ENCODE results near the gene PTPN21. TPM values are rescaled to one million over a fixed set of nuclear protein-coding genes. Genes with fewer than 3 reads are reported as not detected.

PTPN21 gene
- total RNA-seq, 1 donor from 2014 or later: 16.2 TPM

DNA sequence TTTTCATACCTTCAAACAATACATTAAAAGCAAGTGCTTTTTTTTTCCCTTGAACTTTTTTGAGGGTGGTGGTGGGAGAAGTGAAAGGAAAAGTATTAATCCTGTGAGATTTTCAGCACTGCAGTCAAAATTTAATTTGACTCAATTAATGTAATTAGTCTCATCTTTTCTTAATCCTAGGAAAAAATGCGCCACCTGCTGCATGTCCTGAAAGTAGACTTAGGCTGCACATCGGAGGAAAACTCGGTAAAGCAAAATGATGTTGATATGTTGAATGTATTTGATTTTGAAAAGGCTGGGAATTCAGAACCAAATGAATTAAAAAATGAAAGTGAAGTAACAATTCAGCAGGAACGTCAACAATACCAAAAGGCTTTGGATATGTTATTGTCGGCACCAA is 117.1 kb downstream of the PTPN21 start:
- H3K9me3 ChIP-seq (ENCODE audit: control insufficient read depth in 3 of 3, low read length in 3 of 3): no peaks in the 10 kb centered on the region
- H3K9ac ChIP-seq (ENCODE audit: low read depth in 1 of 3, low read length in 3 of 3): no peak overlapping the region
- no peaks in the 10 kb centered on the region for H3K27me3 ChIP-seq (ENCODE audit: control insufficient read depth in 3 of 3, insufficient read depth in 3 of 3, low read length in 3 of 3)
- H3K27ac ChIP-seq (ENCODE audit: low read depth, low read length): no peak overlapping the region
- peaks cover 4 to 29% (median 18%) of the 10 kb centered on the region in 3 donors for H3K36me3 ChIP-seq (ENCODE audit: control insufficient read depth in 3 of 3, insufficient read depth in 3 of 3, low read length in 3 of 3)
- H3K4me1 ChIP-seq (ENCODE audit: control insufficient read depth in 3 of 3, insufficient read depth in 3 of 3, low read length in 3 of 3): no peaks in the 10 kb centered on the region
- H3K4me3 ChIP-seq (ENCODE audit: low read length in 3 of 3): no peak overlapping the region

DNA sequence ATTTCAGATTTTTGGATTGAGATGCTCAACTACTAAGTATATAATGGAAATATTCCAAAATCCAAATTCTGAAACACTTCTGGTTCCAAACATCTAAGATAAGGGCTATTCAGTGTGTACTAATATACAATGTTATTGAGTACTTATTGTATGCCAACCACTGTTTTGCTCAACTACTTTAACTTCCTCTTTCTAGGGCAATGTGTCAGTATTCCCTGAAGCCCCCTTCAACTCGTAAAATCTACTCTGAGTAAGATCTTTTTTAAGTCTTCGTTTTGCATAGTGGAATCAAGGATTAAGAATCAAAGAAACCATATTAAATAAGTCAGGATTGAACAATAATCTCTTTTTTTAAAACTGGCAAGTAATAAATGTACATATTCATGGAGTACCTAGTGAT is 123.8 kb downstream of the PTPN21 start:
- peaks cover 5 to 13% (median 8%) of the 10 kb centered on the region in 3 donors for H3K36me3 ChIP-seq (ENCODE audit: control insufficient read depth in 3 of 3, insufficient read depth in 3 of 3, low read length in 3 of 3)
- no peaks in the 10 kb centered on the region for H3K9me3 ChIP-seq (ENCODE audit: control insufficient read depth in 3 of 3, low read length in 3 of 3)
- H3K4me1 ChIP-seq (ENCODE audit: control insufficient read depth in 3 of 3, insufficient read depth in 3 of 3, low read length in 3 of 3): no peaks in the 10 kb centered on the region
- no peak overlapping the region for H3K27ac ChIP-seq (ENCODE audit: low read depth, low read length)
- H3K9ac ChIP-seq (ENCODE audit: low read depth in 1 of 3, low read length in 3 of 3): no peak overlapping the region
- H3K27me3 ChIP-seq (ENCODE audit: control insufficient read depth in 3 of 3, insufficient read depth in 3 of 3, low read length in 3 of 3): no peaks in the 10 kb centered on the region
- no peak overlapping the region for H3K4me3 ChIP-seq (ENCODE audit: low read length in 3 of 3)

DNA sequence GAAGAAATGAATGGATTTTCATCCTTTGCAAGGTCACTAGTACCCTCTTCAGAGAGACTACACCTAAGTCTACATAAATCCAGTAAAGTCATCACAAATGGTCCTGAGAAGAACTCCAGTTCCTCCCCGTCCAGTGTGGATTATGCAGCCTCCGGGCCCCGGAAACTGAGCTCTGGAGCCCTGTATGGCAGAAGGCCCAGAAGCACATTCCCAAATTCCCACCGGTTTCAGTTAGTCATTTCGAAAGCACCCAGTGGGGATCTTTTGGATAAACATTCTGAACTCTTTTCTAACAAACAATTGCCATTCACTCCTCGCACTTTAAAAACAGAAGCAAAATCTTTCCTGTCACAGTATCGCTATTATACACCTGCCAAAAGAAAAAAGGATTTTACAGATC is 128.5 kb downstream of the PTPN21 start:
- H3K9ac ChIP-seq (ENCODE audit: low read depth in 1 of 3, low read length in 3 of 3): no peak overlapping the region
- no peaks in the 10 kb centered on the region for H3K27me3 ChIP-seq (ENCODE audit: control insufficient read depth in 3 of 3, insufficient read depth in 3 of 3, low read length in 3 of 3)
- peaks cover under 1 to 5% (median 3%) of the 10 kb centered on the region in 3 donors for H3K36me3 ChIP-seq (ENCODE audit: control insufficient read depth in 3 of 3, insufficient read depth in 3 of 3, low read length in 3 of 3)
- H3K9me3 ChIP-seq (ENCODE audit: control insufficient read depth in 3 of 3, low read length in 3 of 3): no peaks in the 10 kb centered on the region
- no peak overlapping the region for H3K27ac ChIP-seq (ENCODE audit: low read depth, low read length)
- no peaks in the 10 kb centered on the region for H3K4me1 ChIP-seq (ENCODE audit: control insufficient read depth in 3 of 3, insufficient read depth in 3 of 3, low read length in 3 of 3)
- no peak overlapping the region for H3K4me3 ChIP-seq (ENCODE audit: low read length in 3 of 3)

DNA sequence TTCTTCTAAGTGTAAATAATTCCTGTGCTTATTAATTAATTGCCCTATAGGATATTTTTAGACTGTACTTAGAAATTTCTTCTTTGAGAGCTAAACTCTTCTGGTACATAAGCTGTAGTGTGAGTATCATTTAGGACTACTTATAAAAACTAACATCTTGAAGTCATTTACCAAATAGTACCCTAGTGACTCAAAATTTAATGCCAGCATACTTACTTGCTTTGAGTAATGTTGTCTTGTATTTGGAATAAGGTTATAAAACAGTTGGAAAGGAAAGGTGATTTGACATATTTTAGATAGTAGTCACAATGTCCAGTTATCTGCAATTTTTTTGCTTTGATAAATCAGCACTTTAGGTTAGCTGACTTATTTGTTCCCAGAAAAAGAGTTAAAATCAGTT is 130.2 kb downstream of the PTPN21 start:
- Histone ChIP-seq H3K9me3 (ENCODE audit: control insufficient read depth in 3 of 3, low read length in 3 of 3) (no peaks in the 10 kb centered on the region), H3K9ac (ENCODE audit: low read depth in 1 of 3, low read length in 3 of 3) (no peak overlapping the region), H3K27me3 (ENCODE audit: control insufficient read depth in 3 of 3, insufficient read depth in 3 of 3, low read length in 3 of 3) (no peaks in the 10 kb centered on the region), H3K36me3 (ENCODE audit: control insufficient read depth in 3 of 3, insufficient read depth in 3 of 3, low read length in 3 of 3) (peaks cover 0 to 8% (median 3%) of the 10 kb centered on the region in 3 donors), H3K27ac (ENCODE audit: low read depth, low read length) (no peak overlapping the region), H3K4me3 (ENCODE audit: low read length in 3 of 3) (no peak overlapping the region), H3K4me1 (ENCODE audit: control insufficient read depth in 3 of 3, insufficient read depth in 3 of 3, low read length in 3 of 3) (no peaks in the 10 kb centered on the region)

DNA sequence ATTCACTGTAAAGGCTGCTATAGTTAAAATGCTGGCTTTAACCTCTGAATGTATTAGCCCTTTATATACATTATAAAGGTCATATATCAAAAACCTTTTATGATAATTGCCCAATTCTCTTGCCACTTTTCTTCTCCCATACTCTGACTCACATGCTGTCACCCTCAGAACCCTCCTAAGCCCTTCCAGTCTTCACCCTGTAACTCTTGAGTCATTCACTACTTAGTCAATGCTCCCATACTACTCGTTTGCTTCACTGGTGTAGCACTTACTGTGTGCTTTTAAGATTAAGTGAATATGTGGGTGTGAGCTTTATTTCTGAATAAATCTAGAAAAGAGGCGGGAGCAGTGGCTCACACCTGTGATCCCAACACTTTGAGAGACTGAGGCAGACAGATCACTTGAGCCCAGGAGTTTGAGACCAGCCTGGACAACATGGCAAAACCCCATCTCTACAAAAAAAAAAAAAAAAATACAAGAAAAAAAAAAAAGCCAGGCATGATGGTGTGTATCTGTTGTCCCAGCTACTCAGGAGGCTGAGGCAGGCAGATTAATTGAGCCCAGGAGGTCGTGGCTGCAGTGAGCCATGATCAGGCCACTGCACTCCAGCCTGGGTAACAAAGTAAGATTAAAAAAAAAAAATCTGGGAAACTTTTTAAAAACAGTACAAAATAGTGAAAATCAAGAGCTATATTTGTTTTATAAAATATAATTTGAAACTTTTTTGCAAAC is 131.7 kb downstream of the PTPN21 start:
- Histone ChIP-seq H3K27ac (ENCODE audit: low read depth, low read length) (no peak overlapping the region), H3K9me3 (ENCODE audit: control insufficient read depth in 3 of 3, low read length in 3 of 3) (no peaks in the 10 kb centered on the region), H3K36me3 (ENCODE audit: control insufficient read depth in 3 of 3, insufficient read depth in 3 of 3, low read length in 3 of 3) (peaks cover 0 to 6% (median 3%) of the 10 kb centered on the region in 3 donors), H3K9ac (ENCODE audit: low read depth in 1 of 3, low read length in 3 of 3) (no peak overlapping the region), H3K4me3 (ENCODE audit: low read length in 3 of 3) (no peak overlapping the region), H3K27me3 (ENCODE audit: control insufficient read depth in 3 of 3, insufficient read depth in 3 of 3, low read length in 3 of 3) (no peaks in the 10 kb centered on the region), H3K4me1 (ENCODE audit: control insufficient read depth in 3 of 3, insufficient read depth in 3 of 3, low read length in 3 of 3) (no peaks in the 10 kb centered on the region)

DNA sequence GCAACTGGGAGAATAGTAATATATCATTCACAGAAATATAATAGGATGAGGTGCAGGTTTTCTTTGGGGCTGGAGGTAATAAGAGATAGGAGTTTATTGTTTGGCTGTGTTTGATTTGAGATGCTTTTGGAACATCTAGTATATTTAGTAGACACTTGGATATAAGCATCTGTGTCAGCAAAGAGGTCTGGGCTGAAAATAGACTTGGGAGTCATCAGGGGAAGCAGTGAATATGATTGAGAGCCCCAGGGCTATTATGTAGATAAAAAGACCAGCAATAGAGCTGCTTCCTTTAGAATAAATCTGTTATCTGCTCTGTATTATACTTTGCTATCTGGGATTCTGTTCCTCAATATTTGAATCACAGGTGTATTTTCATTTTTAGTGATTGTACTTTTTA is 132.8 kb downstream of the PTPN21 start:
- H3K27me3 ChIP-seq (ENCODE audit: control insufficient read depth in 3 of 3, insufficient read depth in 3 of 3, low read length in 3 of 3): no peaks in the 10 kb centered on the region
- no peak overlapping the region for H3K9ac ChIP-seq (ENCODE audit: low read depth in 1 of 3, low read length in 3 of 3)
- H3K4me1 ChIP-seq (ENCODE audit: control insufficient read depth in 3 of 3, insufficient read depth in 3 of 3, low read length in 3 of 3): no peaks in the 10 kb centered on the region
- H3K36me3 ChIP-seq (ENCODE audit: control insufficient read depth in 3 of 3, insufficient read depth in 3 of 3, low read length in 3 of 3): peaks cover 2 to 12% (median 6%) of the 10 kb centered on the region in 3 donors
- no peak overlapping the region for H3K4me3 ChIP-seq (ENCODE audit: low read length in 3 of 3)
- no peaks in the 10 kb centered on the region for H3K9me3 ChIP-seq (ENCODE audit: control insufficient read depth in 3 of 3, low read length in 3 of 3)
- no peak overlapping the region for H3K27ac ChIP-seq (ENCODE audit: low read depth, low read length)

DNA sequence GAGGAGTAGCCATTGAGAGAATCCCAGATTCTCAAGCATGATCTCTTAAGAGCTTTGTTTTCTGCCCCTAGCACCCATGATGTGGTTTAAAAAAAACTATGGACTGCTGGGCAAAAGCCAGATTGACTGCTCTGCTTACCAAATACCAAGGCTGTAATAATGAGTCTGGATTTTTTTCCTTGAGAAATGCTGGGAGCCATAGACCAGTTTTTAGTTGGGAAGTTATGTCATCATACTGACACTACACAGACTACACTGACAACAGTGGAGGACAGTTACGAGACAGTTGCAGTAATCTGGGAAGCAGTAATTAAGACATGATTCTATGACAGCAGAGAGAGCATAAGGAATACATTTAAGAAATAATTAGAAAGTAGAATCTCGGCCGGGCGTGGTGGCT is 133.5 kb downstream of the PTPN21 start:
- H3K9me3 ChIP-seq (ENCODE audit: control insufficient read depth in 3 of 3, low read length in 3 of 3): no peaks in the 10 kb centered on the region
- H3K4me3 ChIP-seq (ENCODE audit: low read length in 3 of 3): no peak overlapping the region
- H3K27ac ChIP-seq (ENCODE audit: low read depth, low read length): no peak overlapping the region
- H3K36me3 ChIP-seq (ENCODE audit: control insufficient read depth in 3 of 3, insufficient read depth in 3 of 3, low read length in 3 of 3): peaks cover 2 to 10% (median 3%) of the 10 kb centered on the region in 3 donors
- H3K9ac ChIP-seq (ENCODE audit: low read depth in 1 of 3, low read length in 3 of 3): no peak overlapping the region
- no peaks in the 10 kb centered on the region for H3K27me3 ChIP-seq (ENCODE audit: control insufficient read depth in 3 of 3, insufficient read depth in 3 of 3, low read length in 3 of 3)
- no peaks in the 10 kb centered on the region for H3K4me1 ChIP-seq (ENCODE audit: control insufficient read depth in 3 of 3, insufficient read depth in 3 of 3, low read length in 3 of 3)

DNA sequence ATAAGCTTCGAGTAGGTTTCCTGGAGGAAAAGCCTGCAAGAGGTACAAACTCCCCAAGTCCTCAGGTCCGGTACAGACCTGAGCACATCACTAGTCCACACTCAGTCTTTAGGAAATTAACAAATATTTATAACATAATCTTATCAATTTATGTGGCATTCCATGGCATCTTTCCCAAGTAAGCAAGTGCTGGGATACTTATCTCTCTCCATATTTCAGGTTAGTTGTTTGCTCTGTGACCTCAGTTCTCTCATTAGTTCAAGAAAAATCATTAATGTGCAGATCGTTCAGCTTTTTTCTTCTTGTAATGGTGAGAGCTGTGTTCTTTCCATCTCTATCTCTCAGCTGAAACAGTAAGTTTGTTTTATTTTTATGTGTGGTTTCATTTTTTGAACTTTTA is 134.6 kb downstream of the PTPN21 start:
- Histone ChIP-seq H3K4me3 (ENCODE audit: low read length in 3 of 3) (no peak overlapping the region), H3K4me1 (ENCODE audit: control insufficient read depth in 3 of 3, insufficient read depth in 3 of 3, low read length in 3 of 3) (no peaks in the 10 kb centered on the region), H3K36me3 (ENCODE audit: control insufficient read depth in 3 of 3, insufficient read depth in 3 of 3, low read length in 3 of 3) (peaks cover 3 to 14% (median 7%) of the 10 kb centered on the region in 3 donors), H3K27me3 (ENCODE audit: control insufficient read depth in 3 of 3, insufficient read depth in 3 of 3, low read length in 3 of 3) (no peaks in the 10 kb centered on the region), H3K27ac (ENCODE audit: low read depth, low read length) (no peak overlapping the region), H3K9ac (ENCODE audit: low read depth in 1 of 3, low read length in 3 of 3) (no peak overlapping the region), H3K9me3 (ENCODE audit: control insufficient read depth in 3 of 3, low read length in 3 of 3) (peaks cover 0 to 3% (median 0%) of the 10 kb centered on the region in 3 donors)

DNA sequence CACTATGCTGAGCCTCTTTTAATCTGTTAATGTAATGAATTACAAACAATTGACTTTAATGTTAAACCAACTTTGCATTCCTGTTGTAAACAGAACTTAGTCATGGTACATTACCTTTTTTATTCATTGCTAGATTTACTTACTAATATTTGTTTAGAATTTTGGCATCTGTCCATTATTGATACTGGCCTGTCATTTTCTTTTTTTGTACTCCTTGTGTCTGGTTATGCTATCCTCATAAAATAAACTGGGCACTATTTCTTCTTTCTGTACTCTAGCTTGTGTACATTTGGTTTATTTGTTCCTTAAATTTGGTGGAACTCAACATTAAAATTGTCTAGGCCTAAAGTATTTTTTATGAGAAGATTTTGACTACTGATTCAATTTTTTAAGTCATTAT is 137.2 kb downstream of the PTPN21 start:
- Histone ChIP-seq H3K36me3 (ENCODE audit: control insufficient read depth in 3 of 3, insufficient read depth in 3 of 3, low read length in 3 of 3) (peaks cover 3 to 14% (median 7%) of the 10 kb centered on the region in 3 donors), H3K4me3 (ENCODE audit: low read length in 3 of 3) (no peak overlapping the region), H3K9ac (ENCODE audit: low read depth in 1 of 3, low read length in 3 of 3) (no peak overlapping the region), H3K9me3 (ENCODE audit: control insufficient read depth in 3 of 3, low read length in 3 of 3) (peaks cover 0 to 3% (median 0%) of the 10 kb centered on the region in 3 donors), H3K27ac (ENCODE audit: low read depth, low read length) (no peak overlapping the region), H3K27me3 (ENCODE audit: control insufficient read depth in 3 of 3, insufficient read depth in 3 of 3, low read length in 3 of 3) (no peaks in the 10 kb centered on the region), H3K4me1 (ENCODE audit: control insufficient read depth in 3 of 3, insufficient read depth in 3 of 3, low read length in 3 of 3) (no peaks in the 10 kb centered on the region)

Measured in skeletal muscle tissue (tissue), 4 donors.